ENCODE measurements around the gene SHKBP1. TPM values are rescaled to one million over a fixed set of nuclear protein-coding genes. Genes with fewer than 3 reads are reported as not detected.

The SHKBP1 gene
- total and polyA plus RNA-seq, 4 experiments from 2014 or later, result 137 to 170 (median 161) TPM

- Mint-ChIP-seq H3K27ac (peak overlapping the region in 5 of 7 donors; percentile 37 to 86 (median 78)), H3K4me3 (peak overlapping the region; percentile 74 to 94 (median 90)), H3K4me1 (peaks cover 17 to 35% (median 24%) of the 10 kb centered on the region in 4 donors), H3K9me3 (peaks cover 0 to 2% (median 0%) of the 10 kb centered on the region in 8 donors), H3K36me3 (peaks cover 26 to 37% of the 10 kb centered on the region in 2 donors), H3K27me3 (no peaks in the 10 kb centered on the region)
- ChIA-PET POLR2A (ENCODE audit: partially characterized antibody) (interaction anchor here (0.7 to 1.0 kb wide), 3 partner anchors 27 to 199 kb away, joined by 3 to 4 read pairs (median 4); partner anchors contain the start of gene RAB4B), CTCF (ENCODE audit: partially characterized antibody) (interaction anchor here (0.7 kb wide), 1 partner anchor 29 kb away, joined by 3 read pairs; no protein-coding TSS in a partner anchor)
- Histone ChIP-seq H3K4me3 (ENCODE audit: low read length in 2 of 2) (peak overlapping the region in 1 of 2 donors; percentile 2), H3K36me3 (ENCODE audit: insufficient read depth, low read length) (peaks cover 40% of the 10 kb centered on the region), H3K9me3 (ENCODE audit: control insufficient read depth in 1 of 2, low read length in 2 of 2) (no peaks in the 10 kb centered on the region), H3K27ac (ENCODE audit: low read depth, low read length) (no peak overlapping the region), H3K4me1 (ENCODE audit: insufficient read depth, low read length) (peaks cover 23% of the 10 kb centered on the region), H3K27me3 (ENCODE audit: insufficient read depth, low read length) (no peaks in the 10 kb centered on the region)
- intact Hi-C loops (cut with micrococcal nuclease), result no loop called here
- DNase-seq, result no peak
These were observed 1.8 kb downstream of the SHKBP1 start for GRCh38 chr19:40578442-40578908.

DNA sequence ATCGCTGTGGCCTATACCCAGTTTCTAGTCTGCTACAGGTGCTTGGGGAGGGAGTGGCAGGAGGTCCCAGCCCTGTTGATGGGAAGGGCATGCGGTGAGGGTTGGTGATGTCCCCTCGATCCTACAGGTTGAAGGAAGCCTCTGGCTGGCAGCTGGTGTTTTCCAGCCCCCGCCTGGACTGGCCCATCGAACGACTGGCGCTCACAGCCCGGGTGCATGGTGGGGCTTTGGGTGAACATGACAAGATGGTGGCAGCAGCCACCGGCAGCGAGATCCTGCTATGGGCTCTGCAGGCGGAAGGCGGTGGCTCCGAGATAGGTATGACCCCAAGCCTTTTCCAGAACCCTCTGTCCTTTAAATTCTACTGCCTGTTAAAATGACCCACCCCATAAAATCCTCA lies 3.9 kb downstream of the SHKBP1 start:
- no peaks in the 10 kb centered on the region for H3K9me3 ChIP-seq (ENCODE audit: control insufficient read depth in 1 of 2, low read length in 2 of 2)
- ChIA-PET POLR2A (ENCODE audit: partially characterized antibody) (interaction anchor here (1.5 kb wide), 1 partner anchor 10 kb away, joined by 4 read pairs; no protein-coding TSS in a partner anchor), CTCF (ENCODE audit: partially characterized antibody) (no interaction called here)
- no peaks in the 10 kb centered on the region for H3K27me3 ChIP-seq (ENCODE audit: insufficient read depth, low read length)
- no peak for DNase-seq
- Mint-ChIP-seq H3K27ac (peak overlapping the region in 1 of 7 donors; percentile 51), H3K9me3 (peaks cover 0 to 2% (median 0%) of the 10 kb centered on the region in 8 donors), H3K27me3 (no peaks in the 10 kb centered on the region), H3K36me3 (peaks cover 36 to 54% of the 10 kb centered on the region in 2 donors), H3K4me3 (no peak overlapping the region), H3K4me1 (peaks cover 17 to 39% (median 27%) of the 10 kb centered on the region in 4 donors)
- H3K4me3 ChIP-seq (ENCODE audit: low read length in 2 of 2), result no peak overlapping the region
- peaks cover 47% of the 10 kb centered on the region for H3K36me3 ChIP-seq (ENCODE audit: insufficient read depth, low read length)
- intact Hi-C loops (cut with micrococcal nuclease), result no loop called here
- H3K27ac ChIP-seq (ENCODE audit: low read depth, low read length), result no peak overlapping the region
- peaks cover 23% of the 10 kb centered on the region for H3K4me1 ChIP-seq (ENCODE audit: insufficient read depth, low read length)

DNA sequence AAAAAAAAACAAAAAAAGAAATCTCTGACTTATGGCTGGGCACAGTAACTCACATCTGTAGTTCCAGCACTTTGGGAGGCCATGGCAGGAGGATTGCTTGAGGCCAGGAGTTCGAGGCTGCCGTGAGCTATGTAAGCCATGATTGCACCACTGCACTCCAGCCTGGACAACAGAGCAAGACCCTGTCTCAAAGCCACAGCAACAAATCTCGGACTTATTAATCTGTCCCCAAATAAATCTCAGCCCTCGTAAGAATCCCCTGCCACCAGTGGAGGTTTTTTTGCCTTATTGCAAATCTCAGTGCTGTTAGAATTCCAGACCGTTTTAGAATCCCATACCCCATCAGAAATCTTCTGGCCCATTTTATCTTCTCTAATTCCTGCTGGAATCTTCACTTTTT lies 4.9 kb downstream of the SHKBP1 start:
- ChIA-PET CTCF (ENCODE audit: partially characterized antibody) (interaction anchor here (0.6 to 1.4 kb wide), 4 partner anchors 32 to 52 kb away, joined by 3 to 4 read pairs (median 3); no protein-coding TSS in a partner anchor), POLR2A (ENCODE audit: partially characterized antibody) (no interaction called here)
- H3K4me1 ChIP-seq (ENCODE audit: insufficient read depth, low read length), result peaks cover 16% of the 10 kb centered on the region
- no peak overlapping the region for H3K27ac ChIP-seq (ENCODE audit: low read depth, low read length)
- Mint-ChIP-seq H3K27me3 (no peaks in the 10 kb centered on the region), H3K4me3 (no peak overlapping the region), H3K9me3 (peaks cover 0 to 2% (median 0%) of the 10 kb centered on the region in 8 donors), H3K27ac (no peak overlapping the region), H3K4me1 (peaks cover 18 to 31% (median 24%) of the 10 kb centered on the region in 4 donors), H3K36me3 (peaks cover 43 to 61% of the 10 kb centered on the region in 2 donors)
- DNase-seq, result no peak
- no peaks in the 10 kb centered on the region for H3K27me3 ChIP-seq (ENCODE audit: insufficient read depth, low read length)
- intact Hi-C loops (cut with micrococcal nuclease), result no loop called here
- H3K9me3 ChIP-seq (ENCODE audit: control insufficient read depth in 1 of 2, low read length in 2 of 2), result no peaks in the 10 kb centered on the region
- H3K4me3 ChIP-seq (ENCODE audit: low read length in 2 of 2), result no peak overlapping the region
- peaks cover 56% of the 10 kb centered on the region for H3K36me3 ChIP-seq (ENCODE audit: insufficient read depth, low read length)

DNA sequence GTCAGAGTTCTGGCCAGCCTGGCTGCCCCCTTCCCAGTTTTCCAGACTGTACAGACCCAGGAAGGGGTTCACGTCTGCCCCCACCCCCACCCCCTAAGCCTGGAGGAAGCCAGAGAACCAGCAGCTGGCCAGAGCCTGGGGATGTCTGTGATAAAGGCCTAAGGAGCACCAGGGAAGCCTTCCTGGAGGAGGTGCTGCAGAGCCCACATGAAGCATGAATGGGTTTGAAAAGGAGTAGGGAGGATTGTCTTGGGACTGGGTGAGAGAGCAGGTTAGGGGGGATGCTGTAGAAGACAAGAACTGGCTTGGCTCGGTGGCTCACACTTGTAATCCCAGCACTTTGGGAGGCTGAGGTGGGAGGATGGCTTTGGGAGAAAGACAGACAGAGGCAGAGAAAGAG lies 5.8 kb downstream of the SHKBP1 start:
- ChIA-PET POLR2A (ENCODE audit: partially characterized antibody) (no interaction called here), CTCF (ENCODE audit: partially characterized antibody) (interaction anchor here (1.3 to 1.4 kb wide), 2 partner anchors 33 to 42 kb away, joined by 3 to 4 read pairs; no protein-coding TSS in a partner anchor)
- peaks cover 49 to 65% of the 10 kb centered on the region in 2 donors for H3K36me3 Mint-ChIP-seq
- no peaks in the 10 kb centered on the region for H3K27me3 Mint-ChIP-seq
- Histone ChIP-seq H3K9me3 (ENCODE audit: control insufficient read depth in 1 of 2, low read length in 2 of 2) (no peaks in the 10 kb centered on the region), H3K27ac (ENCODE audit: low read depth, low read length) (no peak overlapping the region), H3K4me1 (ENCODE audit: insufficient read depth, low read length) (peaks cover 14% of the 10 kb centered on the region), H3K4me3 (ENCODE audit: low read length in 2 of 2) (no peak overlapping the region), H3K36me3 (ENCODE audit: insufficient read depth, low read length) (peaks cover 65% of the 10 kb centered on the region), H3K27me3 (ENCODE audit: insufficient read depth, low read length) (no peaks in the 10 kb centered on the region)
- peak overlapping the region in 4 of 7 donors; percentile 15 to 44 (median 34) for H3K27ac Mint-ChIP-seq
- no peak for DNase-seq
- H3K9me3 Mint-ChIP-seq, result peaks cover 0 to 2% (median 0%) of the 10 kb centered on the region in 8 donors
- no peak overlapping the region for H3K4me3 Mint-ChIP-seq
- peaks cover 19 to 25% (median 20%) of the 10 kb centered on the region in 4 donors for H3K4me1 Mint-ChIP-seq
- intact Hi-C loops (cut with micrococcal nuclease), result no loop called here

DNA sequence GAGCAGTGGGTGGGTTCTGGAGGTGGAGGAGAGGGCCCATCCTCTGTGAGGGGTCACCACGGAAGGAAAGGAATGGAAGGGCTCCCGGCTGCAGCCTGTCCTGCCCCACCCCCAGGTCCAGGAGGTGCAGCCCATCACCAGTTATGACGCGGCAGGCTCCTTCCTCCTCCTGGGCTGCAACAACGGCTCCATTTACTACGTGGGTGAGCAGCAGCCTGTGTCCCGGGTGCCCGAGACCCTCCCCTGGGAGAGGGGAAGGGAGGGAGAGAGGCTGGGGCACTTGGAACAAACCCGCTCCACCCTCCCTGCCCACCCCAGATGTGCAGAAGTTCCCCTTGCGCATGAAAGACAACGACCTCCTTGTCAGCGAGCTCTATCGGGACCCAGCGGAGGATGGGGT lies 6.6 kb downstream of the SHKBP1 start:
- no peaks in the 10 kb centered on the region for H3K9me3 Mint-ChIP-seq
- Histone ChIP-seq H3K4me1 (ENCODE audit: insufficient read depth, low read length) (peaks cover 6% of the 10 kb centered on the region), H3K36me3 (ENCODE audit: insufficient read depth, low read length) (peaks cover 66% of the 10 kb centered on the region), H3K4me3 (ENCODE audit: low read length in 2 of 2) (no peak overlapping the region), H3K27ac (ENCODE audit: low read depth, low read length) (no peak overlapping the region), H3K9me3 (ENCODE audit: control insufficient read depth in 1 of 2, low read length in 2 of 2) (no peaks in the 10 kb centered on the region), H3K27me3 (ENCODE audit: insufficient read depth, low read length) (no peaks in the 10 kb centered on the region)
- H3K27me3 Mint-ChIP-seq, result no peaks in the 10 kb centered on the region
- peaks cover 49 to 65% of the 10 kb centered on the region in 2 donors for H3K36me3 Mint-ChIP-seq
- intact Hi-C loops (cut with micrococcal nuclease), result no loop called here
- ChIA-PET CTCF (ENCODE audit: partially characterized antibody) (no interaction called here), POLR2A (ENCODE audit: partially characterized antibody) (no interaction called here)
- no peak for DNase-seq
- no peak overlapping the region for H3K27ac Mint-ChIP-seq
- H3K4me1 Mint-ChIP-seq, result peaks cover 13 to 16% (median 15%) of the 10 kb centered on the region in 4 donors
- no peak overlapping the region for H3K4me3 Mint-ChIP-seq

- POLR2A ChIA-PET (ENCODE audit: partially characterized antibody), result interaction anchor here (0.8 kb wide), 1 partner anchor 680 kb away, joined by 3 read pairs; no protein-coding TSS in a partner anchor
- H3K4me3 Mint-ChIP-seq, result no peak overlapping the region
- peaks cover 47 to 69% of the 10 kb centered on the region in 2 donors for H3K36me3 Mint-ChIP-seq
- no peak overlapping the region for H3K27ac ChIP-seq (ENCODE audit: low read depth, low read length)
- CTCF ChIA-PET (ENCODE audit: partially characterized antibody), result no interaction called here
- no peaks in the 10 kb centered on the region for H3K27me3 ChIP-seq (ENCODE audit: insufficient read depth, low read length)
- H3K4me3 ChIP-seq (ENCODE audit: low read length in 2 of 2), result no peak overlapping the region
- H3K9me3 Mint-ChIP-seq, result no peaks in the 10 kb centered on the region
- H3K27me3 Mint-ChIP-seq, result no peaks in the 10 kb centered on the region
- DNase-seq, result no peak
- no peaks in the 10 kb centered on the region for H3K9me3 ChIP-seq (ENCODE audit: control insufficient read depth in 1 of 2, low read length in 2 of 2)
- H3K27ac Mint-ChIP-seq, result peak overlapping the region in 1 of 7 donors; percentile 51
- H3K36me3 ChIP-seq (ENCODE audit: insufficient read depth, low read length), result peaks cover 62% of the 10 kb centered on the region
- intact Hi-C loops (cut with micrococcal nuclease), result no loop called here
- peaks cover 8 to 11% (median 11%) of the 10 kb centered on the region in 4 donors for H3K4me1 Mint-ChIP-seq
- no peaks in the 10 kb centered on the region for H3K4me1 ChIP-seq (ENCODE audit: insufficient read depth, low read length)
These were observed 7.3 kb downstream of the SHKBP1 start for GRCh38 chr19:40584007-40584406.

DNA sequence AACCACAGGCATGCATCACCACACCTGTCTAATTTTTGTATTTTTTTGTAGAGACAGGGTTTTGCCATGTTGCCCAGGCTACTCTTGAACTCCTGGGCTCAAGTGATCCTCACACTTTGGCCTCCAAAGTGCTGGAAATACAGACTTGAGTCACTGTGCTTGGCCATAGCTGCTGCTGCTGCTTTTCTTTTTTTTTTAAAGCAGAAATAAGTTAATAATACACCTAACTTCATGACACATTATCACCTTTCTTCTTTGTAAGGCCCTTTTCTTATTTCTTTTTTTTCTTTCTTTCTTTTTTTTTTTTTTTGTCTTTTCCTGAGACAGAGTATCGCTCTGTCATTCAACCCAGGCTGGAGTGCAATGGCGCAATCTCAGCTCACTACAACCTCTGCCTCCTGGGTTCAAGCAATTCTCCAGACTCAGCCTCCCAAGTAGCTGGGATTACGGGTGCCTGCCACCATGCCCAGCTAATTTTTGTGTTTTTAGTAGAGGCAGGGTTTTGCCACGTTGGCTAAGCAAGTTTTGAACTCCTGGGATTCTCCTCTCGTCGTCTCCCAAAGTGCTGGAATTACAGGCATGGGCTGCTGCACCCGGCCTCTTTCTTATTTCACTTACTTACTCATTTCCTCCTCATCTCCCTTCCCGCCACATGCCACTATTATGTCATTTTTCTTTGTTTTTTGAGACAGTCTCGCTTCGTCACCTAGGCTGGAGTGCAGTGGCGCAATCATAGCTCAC lies 8.7 kb downstream of the SHKBP1 start:
- Mint-ChIP-seq H3K4me1 (peaks cover 8 to 11% (median 11%) of the 10 kb centered on the region in 4 donors), H3K36me3 (peaks cover 47 to 70% of the 10 kb centered on the region in 2 donors), H3K27me3 (no peaks in the 10 kb centered on the region), H3K9me3 (no peaks in the 10 kb centered on the region), H3K27ac (peak overlapping the region in 2 of 7 donors; percentile 8 to 48), H3K4me3 (no peak overlapping the region)
- Histone ChIP-seq H3K4me3 (ENCODE audit: low read length in 2 of 2) (no peak overlapping the region), H3K27me3 (ENCODE audit: insufficient read depth, low read length) (no peaks in the 10 kb centered on the region), H3K9me3 (ENCODE audit: control insufficient read depth in 1 of 2, low read length in 2 of 2) (no peaks in the 10 kb centered on the region), H3K36me3 (ENCODE audit: insufficient read depth, low read length) (peaks cover 57% of the 10 kb centered on the region), H3K27ac (ENCODE audit: low read depth, low read length) (no peak overlapping the region), H3K4me1 (ENCODE audit: insufficient read depth, low read length) (no peaks in the 10 kb centered on the region)
- intact Hi-C loops (cut with micrococcal nuclease), result no loop called here
- no peak for DNase-seq
- CTCF ChIA-PET (ENCODE audit: partially characterized antibody), result no interaction called here
- POLR2A ChIA-PET (ENCODE audit: partially characterized antibody), result no interaction called here
